ENCODE results near the gene ARHGAP11A.
A peak's percentile ranks its signal among the peaks of the same experiment; 100 is the strongest.
"Not testable (repeated sequence)": the region's sequence is repeated elsewhere in the genome, so short reads cannot be mapped to it uniquely, and the experiment has no call there.

ARHGAP11A gene

DNA sequence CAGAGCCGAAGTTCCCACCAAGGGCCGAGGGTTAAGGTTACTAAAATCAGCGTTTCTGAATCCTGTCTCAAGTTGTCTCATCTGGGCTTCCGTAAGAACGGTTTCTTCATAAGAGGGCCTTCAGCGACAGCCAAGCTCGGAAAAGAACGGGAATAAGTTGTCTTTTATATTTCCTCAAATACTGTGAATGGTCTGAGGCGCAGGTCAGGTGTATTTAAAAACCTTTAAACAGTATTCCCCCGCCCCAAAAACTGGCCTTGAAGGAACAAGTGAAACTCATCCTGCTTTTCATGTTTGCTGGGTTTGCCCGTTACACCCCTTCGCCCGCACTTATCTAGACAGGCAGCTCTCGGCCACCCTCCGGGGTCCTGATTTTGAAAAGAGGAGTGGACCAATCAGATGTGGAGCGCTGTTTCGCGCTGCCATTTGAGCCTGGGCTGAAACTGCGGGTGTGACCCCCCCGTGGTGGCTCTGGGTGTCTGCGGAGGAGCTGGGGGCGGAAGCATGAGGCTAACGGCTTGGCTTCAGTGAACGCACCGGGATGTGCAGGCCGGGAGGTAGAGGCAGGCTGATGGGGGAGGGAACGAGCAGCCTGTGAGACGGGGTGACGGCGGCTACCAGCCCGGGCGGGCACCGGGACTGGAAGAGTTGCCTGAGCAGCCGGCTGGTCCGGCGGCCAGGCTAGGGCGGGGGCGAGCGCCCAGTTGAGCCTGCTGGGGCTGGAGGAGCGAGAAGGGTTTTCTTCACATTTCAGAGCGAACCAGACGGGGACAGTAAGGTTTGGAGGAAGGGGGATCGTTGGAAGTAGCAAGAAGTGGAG lies at the start of gene ARHGAP11A:
Gene ARHGAP11A (plus strand): TSS at position 454 of the 820 bp plus-strand sequence. CDS start 708 bp downstream, outside the sequence.
- peak; percentile 82 for DNase-seq

DNA sequence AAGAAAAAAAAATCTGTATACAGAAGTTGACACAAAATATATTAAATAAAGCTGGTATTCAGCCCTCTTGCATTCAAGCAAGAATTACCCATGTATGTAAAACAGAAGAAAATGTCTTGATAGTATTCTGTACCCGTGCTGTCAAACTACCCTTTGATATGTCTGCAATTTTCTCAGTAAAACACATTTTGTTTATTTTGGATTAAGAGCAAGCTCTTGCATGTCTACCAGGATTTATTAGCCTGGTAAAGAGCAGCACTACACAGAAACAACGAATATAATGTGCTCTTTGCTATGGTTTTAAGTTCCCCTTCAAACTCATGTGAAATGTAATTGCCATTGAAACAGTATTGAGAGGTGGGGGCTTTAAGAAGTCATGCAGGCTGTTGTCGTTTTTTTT lies 46.3 kb upstream of the ARHGAP11A start:
- DNase-seq = not testable (repeated sequence)

- not testable (repeated sequence) for DNase-seq
Measured at GRCh38 chr15:32578482-32578881, 36.8 kb upstream of the ARHGAP11A start.

DNA sequence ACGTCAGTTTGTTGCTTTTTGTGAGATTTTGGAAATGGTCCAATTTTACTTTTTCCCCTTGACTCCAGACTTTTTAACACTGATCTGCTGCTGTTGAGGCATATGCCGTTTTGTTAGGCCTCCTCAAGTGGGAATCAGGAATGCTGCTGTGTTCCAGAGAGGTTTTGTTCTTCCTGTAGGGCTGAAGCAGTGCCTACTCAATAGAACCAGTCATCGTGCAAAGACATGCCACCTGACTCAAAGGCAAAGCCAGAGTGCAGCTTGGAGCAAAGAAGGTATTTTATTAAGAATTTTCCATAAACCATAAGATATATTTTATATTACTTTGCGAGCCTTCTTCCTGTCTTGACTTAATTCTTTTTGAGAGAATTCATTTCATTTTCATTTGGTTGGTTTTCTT lies 29.5 kb upstream of the ARHGAP11A start:
- not testable (repeated sequence) for DNase-seq

DNA sequence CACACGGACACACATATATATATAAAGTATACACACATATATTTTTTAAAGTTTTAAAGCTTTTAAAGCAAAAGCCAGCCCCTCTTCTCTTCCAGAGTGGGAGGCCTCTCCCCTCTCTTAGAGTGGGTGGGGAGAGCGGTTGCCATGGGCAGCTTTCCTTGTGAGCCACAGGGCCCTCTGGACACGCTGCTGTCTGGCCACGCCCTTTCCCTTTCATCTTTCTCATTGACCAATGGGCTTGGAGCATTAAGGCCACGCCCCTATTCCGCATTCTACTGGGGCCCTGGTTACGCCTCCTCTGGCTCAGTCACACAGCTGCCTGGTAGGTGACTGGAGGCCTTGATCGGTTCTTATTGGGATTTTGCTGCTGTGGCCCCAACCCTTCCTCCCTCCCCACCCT lies 22.2 kb upstream of the ARHGAP11A start, which contains the start of gene GOLGA8N:
Gene GOLGA8N (plus strand): TSS at position 306 of the 400 bp plus-strand sequence.
- not testable (repeated sequence) for DNase-seq

DNA sequence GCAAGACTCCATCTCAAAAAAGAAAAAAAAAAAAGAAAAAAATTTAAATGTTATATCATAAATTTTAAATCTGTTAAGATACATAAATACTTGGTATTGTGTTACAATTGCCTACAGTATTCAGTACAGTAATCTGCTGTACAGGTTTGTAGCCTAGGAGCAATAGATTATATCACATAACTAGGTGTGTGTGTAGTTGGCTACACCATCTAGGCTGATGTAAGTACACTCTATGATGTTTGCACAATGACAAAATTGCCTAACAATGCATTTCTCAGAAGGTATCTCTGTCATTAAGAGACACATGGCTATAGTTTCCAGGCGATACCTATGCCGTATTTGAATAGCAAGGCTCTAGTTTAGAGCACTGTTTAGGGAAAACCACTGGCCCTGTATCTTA lies 5.8 kb upstream of the ARHGAP11A start:
- not testable (repeated sequence) for DNase-seq

DNA sequence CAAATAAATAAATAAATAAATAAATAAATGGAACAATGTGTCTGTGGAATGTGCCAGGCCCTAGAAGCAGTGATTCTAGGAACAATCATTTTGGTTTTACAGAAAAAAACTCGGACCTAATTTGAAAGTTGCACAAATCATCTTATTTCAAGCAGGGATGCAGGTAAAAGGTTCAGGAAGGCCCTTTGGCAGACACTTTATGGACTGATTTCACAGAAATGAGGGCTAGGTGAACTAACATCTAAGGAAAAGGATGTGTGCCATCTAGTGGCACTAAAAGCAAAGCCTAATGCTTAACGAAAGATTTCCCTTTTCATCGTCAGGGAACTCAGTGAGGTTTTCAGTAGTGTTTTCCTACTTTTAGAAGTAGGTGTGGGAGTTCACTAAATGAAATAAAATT lies 4.6 kb upstream of the ARHGAP11A start:
- DNase-seq = not testable (repeated sequence)

- not testable (repeated sequence) for DNase-seq
Measured at GRCh38 chr15:32614712-32615050, 623 bp upstream of the ARHGAP11A start.

GRCh38 chr15:32615871-32616426 lies 645 bp downstream of the ARHGAP11A start:
- not testable (repeated sequence) for DNase-seq

- DNase-seq = no peak
Measured at GRCh38 chr15:32636410-32636809, 21.1 kb downstream of the ARHGAP11A start.

GRCh38 chr15:32636908-32637567 lies 21.7 kb downstream of the ARHGAP11A start:
- no peak for DNase-seq

- DNase-seq = no peak
Measured at GRCh38 chr15:32637704-32638103, 22.4 kb downstream of the ARHGAP11A start.

- no peak for DNase-seq
Measured at GRCh38 chr15:32641517-32642059, 26.3 kb downstream of the ARHGAP11A start, which contains the start of gene SCG5. SCG5 (plus strand) TSS chr15:32641710; CDS start chr15:32643593, 1,883 bp downstream.

- DNase-seq = no peak
Measured at GRCh38 chr15:32642667-32643435, 27.5 kb downstream of the ARHGAP11A start.

DNA sequence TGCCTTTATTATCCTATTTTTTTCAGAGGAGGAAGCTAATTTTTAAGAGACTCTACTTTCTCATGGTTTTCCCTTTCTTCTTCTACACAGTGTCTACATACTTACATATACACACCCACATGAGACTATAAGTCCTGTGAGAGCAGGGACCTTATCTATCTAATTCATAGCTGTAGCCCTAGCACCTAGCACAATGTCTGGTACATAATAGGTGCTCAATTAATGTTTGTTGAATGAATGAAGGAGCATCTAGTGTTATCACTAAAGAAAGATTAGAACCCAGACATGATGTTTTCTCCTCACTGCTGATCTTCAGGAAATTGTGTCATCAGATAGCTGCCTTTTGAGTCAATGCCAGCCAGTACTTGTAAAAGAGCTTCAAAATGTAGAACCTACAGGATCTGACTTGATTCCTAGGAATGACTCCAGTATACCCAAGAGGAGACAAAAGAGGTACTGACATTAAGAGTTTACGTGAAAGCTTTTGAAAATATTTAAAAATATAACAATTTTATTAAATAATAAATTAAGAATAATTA lies 28.7 kb downstream of the ARHGAP11A start:
- DNase-seq = no peak

DNA sequence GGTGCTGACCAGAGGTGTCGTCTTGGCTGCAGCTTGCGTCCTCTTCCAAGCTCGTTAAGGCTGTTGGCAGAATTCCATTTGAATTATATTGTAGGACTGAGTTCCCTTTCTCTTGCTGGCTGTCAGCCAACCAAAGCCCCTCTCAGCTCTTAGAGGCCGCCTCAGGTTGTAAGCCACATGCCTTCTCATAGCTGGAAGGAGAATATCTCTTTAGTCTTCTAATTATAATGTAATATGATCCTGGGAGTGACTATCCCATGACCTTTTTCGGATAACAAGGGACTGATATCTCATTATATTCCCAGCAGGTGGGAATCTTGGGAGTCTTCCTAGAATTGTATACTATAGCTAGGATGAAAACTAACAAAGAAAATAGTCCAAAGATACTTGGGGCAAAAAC lies 31.0 kb downstream of the ARHGAP11A start:
- no peak for DNase-seq

- DNase-seq = no peak
Measured at GRCh38 chr15:32649342-32649741, 34.0 kb downstream of the ARHGAP11A start.

DNA sequence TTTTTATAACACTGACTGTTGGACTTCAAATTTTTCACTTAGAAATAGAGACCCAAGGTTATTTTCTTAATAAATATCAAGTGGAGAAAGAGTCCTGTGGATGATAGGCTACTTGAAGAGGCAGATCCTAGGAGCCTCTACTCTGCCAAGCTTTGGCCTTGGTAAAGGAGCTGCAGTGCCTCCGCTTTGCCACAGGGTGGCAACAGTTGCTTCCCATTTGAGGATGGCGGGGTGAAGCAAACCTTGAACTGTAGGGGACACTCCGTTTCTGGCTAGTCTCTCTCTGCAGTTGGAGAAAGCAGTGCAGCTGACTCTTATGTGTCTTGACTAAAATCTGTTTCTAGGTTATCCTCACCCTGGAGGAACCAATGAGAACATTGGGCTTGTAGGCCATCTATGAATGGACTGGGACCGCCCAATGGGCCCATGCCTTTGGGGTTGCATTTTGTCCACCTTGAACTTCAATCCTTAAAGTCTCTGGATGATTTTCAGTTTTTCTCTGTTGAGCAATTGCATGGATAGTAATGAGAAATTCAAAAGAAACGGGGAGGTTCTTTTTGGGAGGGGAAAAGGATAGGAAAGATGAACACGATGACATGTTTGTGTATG lies 36.0 kb downstream of the ARHGAP11A start:
- DNase-seq = peak; percentile 41

DNA sequence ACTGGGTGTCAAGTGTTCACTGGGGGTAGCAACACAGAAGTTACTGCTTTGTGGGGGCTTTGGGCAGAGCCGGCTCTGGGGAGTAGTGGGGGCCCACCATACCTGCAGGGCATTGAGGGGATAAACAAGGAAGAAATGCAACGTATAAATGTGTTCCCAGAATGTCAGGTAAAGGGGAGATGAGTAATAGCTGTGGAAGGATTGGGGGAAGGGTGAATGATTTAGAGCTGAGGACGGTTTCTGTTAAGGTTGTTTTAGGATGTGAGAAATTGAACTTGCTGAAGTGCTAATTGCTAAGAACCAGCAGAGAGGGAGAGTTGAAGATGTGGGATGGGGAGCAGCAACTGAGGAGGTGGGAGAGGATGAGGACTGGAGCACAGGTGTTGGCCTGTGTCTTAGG lies 36.9 kb downstream of the ARHGAP11A start:
- DNase-seq = no peak

DNA sequence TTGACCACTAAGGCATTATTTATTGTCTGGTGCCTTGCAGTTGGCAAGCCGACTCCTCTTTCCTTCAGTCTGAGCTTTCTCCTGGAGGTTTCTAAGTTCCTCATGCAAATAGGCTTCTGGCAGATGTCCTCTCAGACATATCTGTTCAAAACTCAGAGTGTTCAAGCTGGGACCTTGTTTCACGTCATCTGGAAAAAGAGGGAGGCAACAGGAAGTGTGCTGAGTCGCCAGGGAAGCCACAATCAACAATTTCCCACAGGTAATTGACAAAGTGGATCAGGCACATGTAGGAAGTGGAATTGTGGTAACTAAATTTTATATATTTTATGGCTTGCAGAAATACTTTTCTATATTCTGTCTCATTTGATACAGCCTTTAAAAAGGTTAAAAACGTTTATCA lies 40.8 kb downstream of the ARHGAP11A start:
- DNase-seq = no peak

DNA sequence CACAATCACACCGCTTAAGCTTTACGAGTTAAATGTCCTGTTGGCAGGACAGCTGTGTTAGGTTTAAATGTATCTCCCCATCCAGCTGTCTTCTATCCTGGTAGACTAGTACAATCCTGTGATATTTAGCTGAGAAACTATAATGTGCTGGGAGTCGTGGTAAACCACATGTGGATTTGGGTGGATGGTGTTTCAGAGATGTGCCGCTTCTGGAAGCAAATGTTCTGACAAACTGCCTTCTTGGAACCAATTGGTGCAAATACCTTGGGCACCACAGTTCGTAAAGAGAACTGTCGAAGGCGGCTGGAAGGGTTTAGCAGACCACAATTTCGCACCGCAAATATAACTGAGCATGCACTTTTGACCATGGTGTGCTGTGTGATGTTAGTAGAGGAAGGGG lies 41.2 kb downstream of the ARHGAP11A start:
- no peak for DNase-seq

Measured in stimulated activated CD4-positive, alpha-beta T cell treated with anti-CD3 and anti-CD28 coated beads, Interleukin-4, amount 100 ng/mL, for 24 hours (primary cell).